Adipose tissue (tissue), 3 donors: ENCODE results near the gene KLHDC10. TPM values are rescaled to one million over a fixed set of nuclear protein-coding genes. Genes with fewer than 3 reads are reported as not detected.
"Not testable (repeated sequence)": the region's sequence is repeated elsewhere in the genome, so short reads cannot be mapped to it uniquely, and the experiment has no call there.

ENCODE experiments used
- H3K27ac ChIP-seq: one replicate; pipeline ENCODE4 v1.5.1; 2013; ENCODE audit warnings: low read depth, low read length
- WGBS, 3 donors: extraction: QIAGEN DNeasy Blood & Tissue Kit; methylation state at CpG; one replicate each; pipeline ENCODE4 v1.1.7; 2013; 5-methylcytosine and 5-hydroxymethylcytosine counted together
- polyA plus RNA-seq, 3 donors: library from polyadenylated mRNA; stranded (reverse); fragments of 200-250 nt; gene quantifications; one replicate each; pipeline ENCODE4 v1.2.3, GENCODE V29; 2013
- donor health status: healthy with polysubstance abuse.
- donor health status: Bipolar disorder and iron deficiency.
- donor health status: healthy.

The KLHDC10 gene
- polyA plus RNA-seq, 3 donors: 9.1 to 13.2 (median 12.3) TPM

DNA sequence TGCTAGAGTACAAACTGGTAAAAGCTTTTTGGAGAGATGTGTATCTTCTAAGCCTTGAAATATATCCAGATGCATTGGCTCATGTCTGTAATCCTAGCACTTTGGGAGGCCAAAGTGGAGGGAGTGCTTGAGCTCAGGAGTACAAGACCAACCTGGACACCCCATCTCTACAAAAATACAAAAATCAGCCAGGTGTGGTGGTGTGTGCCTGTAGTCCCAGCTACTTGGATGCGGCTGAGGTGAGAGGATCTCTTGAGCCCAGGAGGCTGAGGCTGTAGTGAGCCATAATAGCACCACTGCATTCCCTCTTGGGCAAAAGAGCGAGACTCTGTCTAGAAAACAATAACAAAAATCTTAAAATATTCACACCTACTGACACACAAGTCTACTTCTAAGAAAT is 109.3 kb downstream of the KLHDC10 start:
- 98 to 100% (median 99%) methylated on average over 2 of the region's 2 CpGs for WGBS, 3 donors

GRCh38 chr7:130180571-130181262 is 110.4 kb downstream of the KLHDC10 start:
- 94 to 97% (median 97%) methylated on average over 9 of the region's 9 CpGs for WGBS, 3 donors
- no peak overlapping the region for H3K27ac ChIP-seq

More for the DNA sequence above, 109.3 kb downstream of the KLHDC10 start:
- H3K27ac ChIP-seq: no peak overlapping the region

DNA sequence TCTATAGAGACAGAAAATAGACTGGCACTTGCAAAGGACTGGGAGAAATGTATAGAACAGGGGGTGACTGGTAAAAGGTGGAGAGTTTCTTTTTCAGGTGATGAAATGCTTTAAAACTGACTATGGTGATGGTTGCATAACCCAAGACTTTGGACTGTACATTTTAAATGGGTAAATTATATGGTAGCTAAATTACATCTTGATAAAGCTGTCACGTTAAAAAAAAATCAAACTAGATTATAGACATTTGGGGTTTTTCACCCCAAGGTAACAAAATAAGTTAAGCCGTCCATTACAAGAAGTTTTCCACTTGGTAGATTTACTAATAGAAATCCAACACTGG is 110.9 kb downstream of the KLHDC10 start:
- WGBS, 3 donors: 93 to 99% (median 94%) methylated on average over 2 of the region's 2 CpGs
- no peak overlapping the region for H3K27ac ChIP-seq

GRCh38 chr7:130182990-130183389 is 112.7 kb downstream of the KLHDC10 start:
- no peak overlapping the region for H3K27ac ChIP-seq
- 82 to 86% (median 83%) methylated on average over 2 of the region's 2 CpGs for WGBS, 3 donors

DNA sequence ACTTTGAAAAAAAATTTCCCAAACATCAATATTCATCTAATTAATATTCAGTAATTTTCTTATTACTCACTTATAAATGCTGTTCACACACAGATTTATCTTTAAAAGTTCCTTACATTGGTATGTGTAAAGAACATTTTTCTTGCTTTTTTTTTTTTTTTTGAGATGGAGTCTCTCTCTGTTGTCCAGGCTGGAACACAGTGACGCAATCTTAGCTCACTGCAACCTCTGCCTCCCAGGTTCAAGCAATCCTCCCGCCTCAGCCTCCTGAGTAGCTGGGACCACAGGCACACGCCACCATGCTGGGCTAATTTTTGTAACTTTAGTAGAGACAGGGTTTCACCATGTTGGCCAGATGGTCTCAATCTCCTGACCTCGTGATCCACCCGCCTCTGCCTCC is 114.0 kb downstream of the KLHDC10 start:
- WGBS, 3 donors: 88 to 95% (median 95%) methylated on average over 5 of the region's 5 CpGs
- H3K27ac ChIP-seq: not testable (repeated sequence)

Other genes with a start within 250 kb of the KLHDC10 start
- gene UBE2H, start 117.6 kb upstream of the KLHDC10 start, polyA plus RNA-seq: 10 to 100 TPM; 33.7 to 58.8 (median 41.1) TPM
- 10 to 100 TPM in 1 of 3 donors, 1 to 10 TPM in 2; 5.5 to 12.3 (median 9.8) TPM for gene ZC3HC1, start 19.2 kb upstream of the KLHDC10 start, polyA plus RNA-seq
- gene TMEM209, start 134.9 kb downstream of the KLHDC10 start, polyA plus RNA-seq: 1 to 10 TPM; 3.9 to 7.6 (median 6.0) TPM
- gene SSMEM1, start 137.3 kb downstream of the KLHDC10 start, polyA plus RNA-seq: under 1 TPM in 1 of 3 donors, not detected in 2; 0.24 TPM
- gene CPA2, start 196.3 kb downstream of the KLHDC10 start, polyA plus RNA-seq: 1,000 to 10,000 TPM in 1 of 3 donors, 10 to 100 TPM in 1, 1 to 10 TPM in 1; 4.2 to 4,704 (median 14.6) TPM
- gene CPA4, start 222.6 kb downstream of the KLHDC10 start, polyA plus RNA-seq: 1 to 10 TPM in 1 of 3 donors, under 1 TPM in 2; 0.67 to 5.9 (median 0.98) TPM